K562 (cell line): ENCODE measurements around the gene PLD6. TPM values are rescaled to one million over a fixed set of nuclear protein-coding genes. Genes with fewer than 3 reads are reported as not detected.

ENCODE experiments used
- ERF ChIP-seq: fragments of 450-650 bp; formaldehyde crosslinking; IDR thresholded peaks from 2 replicates; pipeline ENCODE4 v1.4.0; 2020; ENCODE audit warnings: mild to moderate bottlenecking, mixed read lengths
- HDAC2 ChIP-seq: fragments of 450-650 bp; IDR thresholded peaks from 2 replicates; pipeline ENCODE4 v1.6.1; 2016; ENCODE audit warnings: mild to moderate bottlenecking
- HNRNPL ChIP-seq: fragments of 200-400 bp; formaldehyde crosslinking; IDR thresholded peaks from 2 replicates; pipeline ENCODE4 v1.6.1; 2017; ENCODE audit warnings: low read depth, mild to moderate bottlenecking, low read length
- KLF6 ChIP-seq: fragments of 250-450 bp; sonication (Bioruptor Pico); IDR thresholded peaks from 2 replicates; pipeline ENCODE4 v1.4.0; 2020; ENCODE audit warnings: mild to moderate bottlenecking, moderate library complexity, borderline replicate concordance
- MXI1 ChIP-seq: IDR thresholded peaks from 2 replicates; pipeline ENCODE4 v1.6.1; 2011; ENCODE audit warnings: low read depth, mild to moderate bottlenecking, improper control_type of control experiment, low read length
- PHB2 ChIP-seq: fragments of 450-650 bp; IDR thresholded peaks from 2 replicates; pipeline ENCODE4 v1.6.1; 2017; ENCODE audit warnings: low read depth
- PTTG1 ChIP-seq: fragments of 450-650 bp; IDR thresholded peaks from 2 replicates; pipeline ENCODE4 v1.6.1; 2016; ENCODE audit warnings: low read depth, mild to moderate bottlenecking, missing genetic modification characterization, missing compliant biosample characterization
- SRSF3 ChIP-seq: fragments of 200-400 bp; formaldehyde crosslinking; IDR thresholded peaks from 2 replicates; pipeline ENCODE4 v1.6.1; 2016; ENCODE audit warnings: mild to moderate bottlenecking, low read length, moderate library complexity; ENCODE audit not compliant: insufficient read depth
- TAL1 ChIP-seq: fragments of 450-650 bp; IDR thresholded peaks from 2 replicates; pipeline ENCODE4 v1.6.1; 2016; ENCODE audit warnings: mild to moderate bottlenecking
- ZC3H11A ChIP-seq: IDR thresholded peaks from 2 replicates; pipeline ENCODE4 v1.6.1; 2012; ENCODE audit warnings: low read depth, low read length, improper control_type of control experiment
- ZNF165 ChIP-seq: fragments of 250-450 bp; sonication (Bioruptor Pico); IDR thresholded peaks from 2 replicates; pipeline ENCODE4 v1.4.0; 2020; ENCODE audit warnings: borderline replicate concordance
- ZNF212 ChIP-seq: fragments of 450-650 bp; formaldehyde crosslinking; IDR thresholded peaks from 2 replicates; pipeline ENCODE4 v1.4.0; 2020; ENCODE audit warnings: mild to moderate bottlenecking
- ZNF436 ChIP-seq: fragments of 250-450, 450-650 bp; sonication (Bioruptor Pico); formaldehyde crosslinking; IDR thresholded peaks from 2 replicates; pipeline ENCODE4 v1.7.0; 2020; ENCODE audit warnings: mild to moderate bottlenecking
- ZNF584 ChIP-seq: fragments of 200-800 bp; sonication (Bioruptor generic); IDR thresholded peaks from 2 replicates; pipeline ENCODE4 v1.6.1; 2016; ENCODE audit warnings: low read depth, mild to moderate bottlenecking, missing genetic modification characterization, missing compliant biosample characterization
- ZNF778 ChIP-seq: fragments of 450-650 bp; formaldehyde crosslinking; IDR thresholded peaks from 2 replicates; pipeline ENCODE4 v1.4.0; 2020; ENCODE audit warnings: mild to moderate bottlenecking, moderate library complexity
- polyA plus RNA-seq, 8 experiments: library from polyadenylated mRNA; depleted of rRNA in 4 of 8; stranded (reverse) in 5 of 8; unstranded in 3 of 8; fragments of >200 nt; fragmentation: Nextera tagmentation in 2 of 8; fragmentation: Illumina TruSeq in 1 of 8; extraction: Ambion mirVana in 2 of 8; extraction: Trizol in 1 of 8; gene quantifications; 2 replicates each; pipeline versions ENCODE4 v1.2.1 to v1.2.3, GENCODE V29; 2011 to 2014; ENCODE audit warnings: inconsistent platforms in 1 of 8, missing spikeins in 1 of 8
- total RNA-seq, 7 experiments: library from RNA; depleted of rRNA in 6 of 7; stranded (reverse); fragments of >200 nt in 6 of 7; fragmentation: Illumina TruSeq in 2 of 7; extraction: Trizol in 2 of 7; gene quantifications; 2 replicates each; pipeline versions ENCODE4 v1.2.1 to v1.2.3, GENCODE V29; 2011 to 2021; ENCODE audit warnings: low replicate concordance in 1 of 7
- TF ChIP-seq, protein P1 (sequence below): fragments of 450-650 bp; IDR thresholded peaks from 2 replicates; pipeline ENCODE4 v1.6.1; 2014; ENCODE audit warnings: low read depth, mild to moderate bottlenecking, moderate library complexity, borderline replicate concordance
- TF ChIP-seq, protein P2 (sequence below): sonication (generic); formaldehyde crosslinking; IDR thresholded peaks from 2 replicates; pipeline ENCODE4 v1.8.0; 2022; ENCODE audit warnings: mild to moderate bottlenecking, missing genetic modification reagents
- TF ChIP-seq, protein P3 (sequence below): fragments of 200-800 bp; sonication (Bioruptor generic); IDR thresholded peaks from 2 replicates; pipeline ENCODE4 v1.6.1; 2017; ENCODE audit warnings: missing genetic modification characterization, missing compliant biosample characterization
- TF ChIP-seq, protein P4 (sequence below): sonication (generic); formaldehyde crosslinking; IDR thresholded peaks from 2 replicates; pipeline ENCODE4 v1.8.1; 2023; ENCODE audit warnings: mild to moderate bottlenecking, missing genetic modification reagents

PLD6 gene
- total and polyA plus RNA-seq, 9 of the 15 experiments (the other 6 are each of a cell fraction or from before 2014, with no cell fraction given), result 3.6 to 15.6 (median 10.0) TPM

DNA sequence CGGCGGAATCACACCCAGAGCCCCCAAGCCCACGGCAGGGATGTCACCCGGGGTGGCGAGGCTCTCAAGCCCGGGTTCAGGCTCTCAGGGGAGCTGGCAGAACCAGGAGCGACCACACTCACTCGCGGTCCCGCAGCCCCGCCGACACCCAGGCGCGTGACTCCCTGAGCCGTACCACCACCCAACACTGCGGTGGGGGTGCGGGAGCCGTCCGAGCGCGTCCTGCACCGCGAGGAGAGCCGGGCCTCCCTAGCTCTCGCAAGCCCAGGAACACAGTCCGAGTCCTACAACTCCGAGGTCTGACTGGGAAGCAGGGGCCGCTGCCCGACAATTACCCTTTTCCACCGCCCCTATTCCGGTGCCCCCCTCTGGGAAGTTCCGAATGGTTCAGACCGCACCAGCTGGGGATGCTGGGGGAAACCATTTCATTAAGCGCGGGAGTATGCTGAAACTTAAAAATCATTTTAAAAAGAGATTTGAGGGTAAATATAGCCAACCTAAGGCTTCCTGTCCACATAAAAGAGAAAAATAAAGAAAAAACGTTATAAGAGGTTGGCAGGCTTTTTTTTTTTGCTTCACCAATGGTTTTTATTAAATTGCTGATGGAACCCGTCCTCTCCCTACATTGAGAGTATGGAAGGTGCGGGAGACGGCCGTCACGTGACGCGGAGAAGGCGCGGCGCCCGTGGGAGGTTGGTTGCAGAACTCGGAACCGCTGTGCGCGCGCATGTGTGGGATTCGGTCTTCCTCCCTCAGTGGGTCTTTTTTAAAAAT lies 31.1 kb upstream of the PLD6 start, which contains the start of gene FLCN (continued):
- TF ChIP-seq KLF6 (CRISPR knock-in tag) (no peak), ZNF778 (no peak), ZNF165 (CRISPR knock-in tag) (no peak), MXI1 (0 out of 2 replicates have a peak, but pooled peaks have one; percentile 25), PHB2 (no peak), ERF (0 out of 2 replicates have a peak, but pooled peaks have one; percentile 20), ZNF436 (no peak), ZNF212 (CRISPR knock-in tag) (no peak), ZNF584 (CRISPR knock-in tag) (peak; percentile 29; the same call in 1 of the 2 replicates), TAL1 (no peak), HNRNPL (no peak), HDAC2 (no peak), PTTG1 (tag) (no peak), SRSF3 (no peak), ZC3H11A (no peak)
- TF ChIP-seq, protein P1, sequence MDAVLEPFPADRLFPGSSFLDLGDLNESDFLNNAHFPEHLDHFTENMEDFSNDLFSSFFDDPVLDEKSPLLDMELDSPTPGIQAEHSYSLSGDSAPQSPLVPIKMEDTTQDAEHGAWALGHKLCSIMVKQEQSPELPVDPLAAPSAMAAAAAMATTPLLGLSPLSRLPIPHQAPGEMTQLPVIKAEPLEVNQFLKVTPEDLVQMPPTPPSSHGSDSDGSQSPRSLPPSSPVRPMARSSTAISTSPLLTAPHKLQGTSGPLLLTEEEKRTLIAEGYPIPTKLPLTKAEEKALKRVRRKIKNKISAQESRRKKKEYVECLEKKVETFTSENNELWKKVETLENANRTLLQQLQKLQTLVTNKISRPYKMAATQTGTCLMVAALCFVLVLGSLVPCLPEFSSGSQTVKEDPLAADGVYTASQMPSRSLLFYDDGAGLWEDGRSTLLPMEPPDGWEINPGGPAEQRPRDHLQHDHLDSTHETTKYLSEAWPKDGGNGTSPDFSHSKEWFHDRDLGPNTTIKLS, result no peak
- TF ChIP-seq, protein P2, sequence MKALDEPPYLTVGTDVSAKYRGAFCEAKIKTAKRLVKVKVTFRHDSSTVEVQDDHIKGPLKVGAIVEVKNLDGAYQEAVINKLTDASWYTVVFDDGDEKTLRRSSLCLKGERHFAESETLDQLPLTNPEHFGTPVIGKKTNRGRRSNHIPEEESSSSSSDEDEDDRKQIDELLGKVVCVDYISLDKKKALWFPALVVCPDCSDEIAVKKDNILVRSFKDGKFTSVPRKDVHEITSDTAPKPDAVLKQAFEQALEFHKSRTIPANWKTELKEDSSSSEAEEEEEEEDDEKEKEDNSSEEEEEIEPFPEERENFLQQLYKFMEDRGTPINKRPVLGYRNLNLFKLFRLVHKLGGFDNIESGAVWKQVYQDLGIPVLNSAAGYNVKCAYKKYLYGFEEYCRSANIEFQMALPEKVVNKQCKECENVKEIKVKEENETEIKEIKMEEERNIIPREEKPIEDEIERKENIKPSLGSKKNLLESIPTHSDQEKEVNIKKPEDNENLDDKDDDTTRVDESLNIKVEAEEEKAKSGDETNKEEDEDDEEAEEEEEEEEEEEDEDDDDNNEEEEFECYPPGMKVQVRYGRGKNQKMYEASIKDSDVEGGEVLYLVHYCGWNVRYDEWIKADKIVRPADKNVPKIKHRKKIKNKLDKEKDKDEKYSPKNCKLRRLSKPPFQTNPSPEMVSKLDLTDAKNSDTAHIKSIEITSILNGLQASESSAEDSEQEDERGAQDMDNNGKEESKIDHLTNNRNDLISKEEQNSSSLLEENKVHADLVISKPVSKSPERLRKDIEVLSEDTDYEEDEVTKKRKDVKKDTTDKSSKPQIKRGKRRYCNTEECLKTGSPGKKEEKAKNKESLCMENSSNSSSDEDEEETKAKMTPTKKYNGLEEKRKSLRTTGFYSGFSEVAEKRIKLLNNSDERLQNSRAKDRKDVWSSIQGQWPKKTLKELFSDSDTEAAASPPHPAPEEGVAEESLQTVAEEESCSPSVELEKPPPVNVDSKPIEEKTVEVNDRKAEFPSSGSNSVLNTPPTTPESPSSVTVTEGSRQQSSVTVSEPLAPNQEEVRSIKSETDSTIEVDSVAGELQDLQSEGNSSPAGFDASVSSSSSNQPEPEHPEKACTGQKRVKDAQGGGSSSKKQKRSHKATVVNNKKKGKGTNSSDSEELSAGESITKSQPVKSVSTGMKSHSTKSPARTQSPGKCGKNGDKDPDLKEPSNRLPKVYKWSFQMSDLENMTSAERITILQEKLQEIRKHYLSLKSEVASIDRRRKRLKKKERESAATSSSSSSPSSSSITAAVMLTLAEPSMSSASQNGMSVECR (CRISPR knock-in tag), result no peak
- TF ChIP-seq, protein P3, sequence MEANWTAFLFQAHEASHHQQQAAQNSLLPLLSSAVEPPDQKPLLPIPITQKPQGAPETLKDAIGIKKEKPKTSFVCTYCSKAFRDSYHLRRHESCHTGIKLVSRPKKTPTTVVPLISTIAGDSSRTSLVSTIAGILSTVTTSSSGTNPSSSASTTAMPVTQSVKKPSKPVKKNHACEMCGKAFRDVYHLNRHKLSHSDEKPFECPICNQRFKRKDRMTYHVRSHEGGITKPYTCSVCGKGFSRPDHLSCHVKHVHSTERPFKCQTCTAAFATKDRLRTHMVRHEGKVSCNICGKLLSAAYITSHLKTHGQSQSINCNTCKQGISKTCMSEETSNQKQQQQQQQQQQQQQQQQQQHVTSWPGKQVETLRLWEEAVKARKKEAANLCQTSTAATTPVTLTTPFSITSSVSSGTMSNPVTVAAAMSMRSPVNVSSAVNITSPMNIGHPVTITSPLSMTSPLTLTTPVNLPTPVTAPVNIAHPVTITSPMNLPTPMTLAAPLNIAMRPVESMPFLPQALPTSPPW (CRISPR knock-in tag), result 0 out of 2 replicates have a peak, but pooled peaks have one; percentile 19
- TF ChIP-seq, protein P4, sequence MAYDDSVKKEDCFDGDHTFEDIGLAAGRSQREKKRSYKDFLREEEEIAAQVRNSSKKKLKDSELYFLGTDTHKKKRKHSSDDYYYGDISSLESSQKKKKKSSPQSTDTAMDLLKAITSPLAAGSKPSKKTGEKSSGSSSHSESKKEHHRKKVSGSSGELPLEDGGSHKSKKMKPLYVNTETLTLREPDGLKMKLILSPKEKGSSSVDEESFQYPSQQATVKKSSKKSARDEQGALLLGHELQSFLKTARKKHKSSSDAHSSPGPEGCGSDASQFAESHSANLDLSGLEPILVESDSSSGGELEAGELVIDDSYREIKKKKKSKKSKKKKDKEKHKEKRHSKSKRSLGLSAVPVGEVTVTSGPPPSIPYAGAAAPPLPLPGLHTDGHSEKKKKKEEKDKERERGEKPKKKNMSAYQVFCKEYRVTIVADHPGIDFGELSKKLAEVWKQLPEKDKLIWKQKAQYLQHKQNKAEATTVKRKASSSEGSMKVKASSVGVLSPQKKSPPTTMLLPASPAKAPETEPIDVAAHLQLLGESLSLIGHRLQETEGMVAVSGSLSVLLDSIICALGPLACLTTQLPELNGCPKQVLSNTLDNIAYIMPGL, result no peak; the same call in 1 of the 2 replicates
